Liver (tissue), 9 donors: Measurements from ENCODE around the gene ALG12. TPM values are rescaled to one million over a fixed set of nuclear protein-coding genes. Genes with fewer than 3 reads are reported as not detected.

ENCODE experiments used
- DNase-seq: peaks from one replicate; pipeline ENCODE4 v3.0.0-alpha.2; 2017; ENCODE audit warnings: low spot score
- H3K27ac ChIP-seq, 2 donors: one replicate each; pipeline ENCODE4 v1.7.0; 2013; ENCODE audit warnings: inconsistent platforms in 2 of 2, low read length in 2 of 2, control low read depth in 1 of 2, low read depth in 1 of 2, mild to moderate bottlenecking in 1 of 2
- H3K27me3 ChIP-seq, 4 donors: one replicate each; pipeline versions ENCODE4 v1.6.1 to v1.7.0; 2013; ENCODE audit warnings: low read length in 3 of 4, inconsistent platforms in 1 of 4, mild to moderate bottlenecking in 1 of 4, moderate library complexity in 1 of 4; ENCODE audit not compliant: control insufficient read depth in 4 of 4, insufficient read depth in 4 of 4
- H3K36me3 ChIP-seq, 4 donors: one replicate each; pipeline versions ENCODE4 v1.6.1 to v1.7.0; 2013; ENCODE audit warnings: low read length in 3 of 4, mild to moderate bottlenecking in 3 of 4, low read depth in 1 of 4, moderate library complexity in 1 of 4; ENCODE audit not compliant: control insufficient read depth in 4 of 4, insufficient read depth in 3 of 4
- H3K4me1 ChIP-seq, 4 donors: one replicate each; pipeline versions ENCODE4 v1.6.1 to v1.7.0; 2013; ENCODE audit warnings: low read length in 3 of 4, mild to moderate bottlenecking in 3 of 4, moderate library complexity in 1 of 4; ENCODE audit not compliant: control insufficient read depth in 4 of 4, insufficient read depth in 4 of 4
- H3K4me3 ChIP-seq, 3 donors: one replicate each; pipeline versions ENCODE4 v1.6.1 to v1.7.0; 2013; ENCODE audit warnings: low read length in 3 of 3, control low read depth in 1 of 3, low read depth in 1 of 3, mild to moderate bottlenecking in 1 of 3
- H3K9ac ChIP-seq, 2 donors: one replicate each; pipeline ENCODE4 v1.7.0; 2013; ENCODE audit warnings: low read length in 2 of 2, mild to moderate bottlenecking in 2 of 2, moderate library complexity in 2 of 2, control low read depth in 1 of 2, low read depth in 1 of 2
- H3K9me3 ChIP-seq, 4 donors: one replicate each; pipeline versions ENCODE4 v1.6.1 to v1.7.0; 2013; ENCODE audit warnings: low read length in 3 of 4; ENCODE audit not compliant: control insufficient read depth in 4 of 4
- ATF3 ChIP-seq: IDR thresholded peaks from 2 replicates; pipeline ENCODE4 v1.6.1; 2016; ENCODE audit warnings: antibody characterized with exemption
- CTCF ChIP-seq: fragments of 150-350 bp; IDR thresholded peaks from 2 replicates; pipeline ENCODE4 v1.5.1; 2017; ENCODE audit warnings: improper control_type of control experiment, low read depth, low read length; ENCODE audit not compliant: missing input control
- EGR1 ChIP-seq, 2 donors: IDR thresholded peaks; 2 replicates each; pipeline ENCODE4 v1.6.1; 2016 to 2018; ENCODE audit warnings: antibody characterized with exemption in 2 of 2, low read depth in 2 of 2
- FOXA1 ChIP-seq: IDR thresholded peaks from 2 replicates; pipeline ENCODE4 v1.6.1; 2016; ENCODE audit warnings: antibody characterized with exemption
- FOXA2 ChIP-seq: IDR thresholded peaks from 2 replicates; pipeline ENCODE4 v1.6.1; 2016; ENCODE audit warnings: antibody characterized with exemption
- GABPA ChIP-seq, 2 donors: IDR thresholded peaks in 1 of 2; conservative IDR thresholded peaks in 1 of 2; 2 replicates each; pipeline ENCODE4 v1.6.1; 2016; ENCODE audit warnings: antibody characterized with exemption in 2 of 2, mild to moderate bottlenecking in 1 of 2, moderate library complexity in 1 of 2
- HNF4A ChIP-seq, 2 donors: conservative IDR thresholded peaks; 2 replicates each; pipeline ENCODE4 v1.6.1; 2016; ENCODE audit warnings: antibody characterized with exemption in 2 of 2, mild to moderate bottlenecking in 2 of 2
- HNF4G ChIP-seq: IDR thresholded peaks from 2 replicates; pipeline ENCODE4 v1.6.1; 2016; ENCODE audit warnings: antibody characterized with exemption
- JUND ChIP-seq, 2 donors: IDR thresholded peaks; 2 replicates each; pipeline ENCODE4 v1.6.1; 2016; ENCODE audit warnings: antibody characterized with exemption in 2 of 2
- MAX ChIP-seq: IDR thresholded peaks from 2 replicates; pipeline ENCODE4 v1.6.1; 2016; ENCODE audit warnings: antibody characterized with exemption
- NR2F2 ChIP-seq: IDR thresholded peaks from 2 replicates; pipeline ENCODE4 v1.6.1; 2016; ENCODE audit warnings: antibody characterized with exemption
- RAD21 ChIP-seq, 2 donors: IDR thresholded peaks; 2 replicates each; pipeline ENCODE4 v1.6.1; 2016; ENCODE audit warnings: antibody characterized with exemption in 2 of 2, mild to moderate bottlenecking in 2 of 2
- REST ChIP-seq: IDR thresholded peaks from 2 replicates; pipeline ENCODE4 v1.6.1; 2016; ENCODE audit warnings: antibody characterized with exemption, mild to moderate bottlenecking
- RXRA ChIP-seq, 2 donors: IDR thresholded peaks; 2 replicates each; pipeline ENCODE4 v1.6.1; 2017 to 2018; ENCODE audit warnings: antibody characterized with exemption in 2 of 2, mild to moderate bottlenecking in 1 of 2
- SP1 ChIP-seq: IDR thresholded peaks from 2 replicates; pipeline ENCODE4 v1.6.1; 2018; ENCODE audit warnings: antibody characterized with exemption, mild to moderate bottlenecking
- TAF1 ChIP-seq: conservative IDR thresholded peaks from 2 replicates; pipeline ENCODE4 v1.6.1; 2016; ENCODE audit warnings: antibody characterized with exemption, mild to moderate bottlenecking
- YY1 ChIP-seq: IDR thresholded peaks from 2 replicates; pipeline ENCODE4 v1.6.1; 2016; ENCODE audit warnings: antibody characterized with exemption, mild to moderate bottlenecking
- ZBTB33 ChIP-seq: IDR thresholded peaks from 2 replicates; pipeline ENCODE4 v1.6.1; 2016; ENCODE audit warnings: antibody characterized with exemption
- WGBS: extraction: QIAGEN DNeasy Blood & Tissue Kit; methylation state at CpG from one replicate; pipeline ENCODE4 v1.1.7; 2013; 5-methylcytosine and 5-hydroxymethylcytosine counted together
- polyA plus RNA-seq, 2 donors: library from polyadenylated mRNA; stranded (reverse) in 1 of 2; unstranded in 1 of 2; fragments of 200-250 nt in 1 of 2; fragments of >200 nt in 1 of 2; fragmentation: Nextera tagmentation in 1 of 2; extraction: Ambion mirVana in 1 of 2; gene quantifications; one replicate each; pipeline versions ENCODE4 v1.2.1 to v1.2.3, GENCODE V29; 2013 to 2015
- total RNA-seq, 2 donors: library from RNA; depleted of rRNA; stranded (reverse); fragments of >200 nt; gene quantifications; one replicate each; pipeline ENCODE4 v1.2.3, GENCODE V29; 2014
- donor health status: healthy.
- donor health status: healthy.
- donor health status: healthy.
- donor health status: healthy.
- donor health status: healthy.

The ALG12 gene
- total and polyA plus RNA-seq, 4 donors = 10.4 to 20.2 (median 14.0) TPM

GRCh38 chr22:49901457-49901856 is 16.8 kb downstream of the ALG12 start:
- H3K27me3 ChIP-seq = no peaks in the 10 kb centered on the region
- no peaks in the 10 kb centered on the region for H3K9me3 ChIP-seq
- H3K36me3 ChIP-seq = peaks cover 4 to 47% (median 20%) of the 10 kb centered on the region in 4 donors
- no peak for DNase-seq
- TF ChIP-seq FOXA2 (no peak), HNF4A (conservative IDR thresholded peaks at IDR 0.05) (no peak), GABPA (IDR thresholded peaks at IDR 0.05 in 1 of 2, conservative IDR thresholded peaks at IDR 0.05 in 1 of 2) (no peak)
- no peaks in the 10 kb centered on the region for H3K4me1 ChIP-seq
- 95% methylated on average over 11 of the region's 11 CpGs for WGBS
- no peak overlapping the region for H3K27ac ChIP-seq
- no peak overlapping the region for H3K4me3 ChIP-seq
- no peak overlapping the region for H3K9ac ChIP-seq

- no peaks in the 10 kb centered on the region for H3K4me1 ChIP-seq
- no peaks in the 10 kb centered on the region for H3K27me3 ChIP-seq
- H3K27ac ChIP-seq = no peak overlapping the region
- DNase-seq = no peak
- WGBS = 94% methylated on average over 30 of the region's 30 CpGs
- no peak overlapping the region for H3K9ac ChIP-seq
- TF ChIP-seq YY1 (no peak), HNF4A (conservative IDR thresholded peaks at IDR 0.05) (no peak), NR2F2 (no peak), FOXA2 (no peak), TAF1 (no peak), REST (no peak), HNF4G (no peak), CTCF (no peak), EGR1 (IDR thresholded peaks at IDR 0.05; ENCODE audit: low read depth in 2 of 2) (no peak), GABPA (IDR thresholded peaks at IDR 0.05 in 1 of 2, conservative IDR thresholded peaks at IDR 0.05 in 1 of 2) (no peak), ZBTB33 (no peak), JUND (IDR thresholded peaks at IDR 0.05) (no peak), FOXA1 (no peak), MAX (no peak), RAD21 (IDR thresholded peaks at IDR 0.05) (no peak), ATF3 (no peak), SP1 (no peak), RXRA (IDR thresholded peaks at IDR 0.05) (no peak)
- H3K36me3 ChIP-seq = peaks cover 4 to 44% (median 18%) of the 10 kb centered on the region in 4 donors
- H3K4me3 ChIP-seq = no peak overlapping the region
- no peaks in the 10 kb centered on the region for H3K9me3 ChIP-seq
Measured at GRCh38 chr22:49900441-49901230, 17.6 kb downstream of the ALG12 start.
